GM12872 (cell line): ENCODE measurements around the gene VGLL4.

Experiments
- TF ChIP-seq, protein P1 (sequence below): IDR thresholded peaks from 3 replicates; pipeline ENCODE4 v1.5.1; 2011; ENCODE audit warnings: low read depth, mild to moderate bottlenecking, low read length, moderate library complexity; ENCODE audit not compliant: insufficient read depth

The VGLL4 gene

GRCh38 chr3:11507719-11508118 lies 136.0 kb downstream of the VGLL4 start:
- TF ChIP-seq, protein P1, sequence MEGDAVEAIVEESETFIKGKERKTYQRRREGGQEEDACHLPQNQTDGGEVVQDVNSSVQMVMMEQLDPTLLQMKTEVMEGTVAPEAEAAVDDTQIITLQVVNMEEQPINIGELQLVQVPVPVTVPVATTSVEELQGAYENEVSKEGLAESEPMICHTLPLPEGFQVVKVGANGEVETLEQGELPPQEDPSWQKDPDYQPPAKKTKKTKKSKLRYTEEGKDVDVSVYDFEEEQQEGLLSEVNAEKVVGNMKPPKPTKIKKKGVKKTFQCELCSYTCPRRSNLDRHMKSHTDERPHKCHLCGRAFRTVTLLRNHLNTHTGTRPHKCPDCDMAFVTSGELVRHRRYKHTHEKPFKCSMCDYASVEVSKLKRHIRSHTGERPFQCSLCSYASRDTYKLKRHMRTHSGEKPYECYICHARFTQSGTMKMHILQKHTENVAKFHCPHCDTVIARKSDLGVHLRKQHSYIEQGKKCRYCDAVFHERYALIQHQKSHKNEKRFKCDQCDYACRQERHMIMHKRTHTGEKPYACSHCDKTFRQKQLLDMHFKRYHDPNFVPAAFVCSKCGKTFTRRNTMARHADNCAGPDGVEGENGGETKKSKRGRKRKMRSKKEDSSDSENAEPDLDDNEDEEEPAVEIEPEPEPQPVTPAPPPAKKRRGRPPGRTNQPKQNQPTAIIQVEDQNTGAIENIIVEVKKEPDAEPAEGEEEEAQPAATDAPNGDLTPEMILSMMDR = no peak
